GM06990 (cell line): ENCODE measurements around the gene DEPDC1.

Source experiments
- DNase-seq: peaks from one replicate; pipeline ENCODE4 v3.0.0-alpha.2; 2011; ENCODE audit not compliant: insufficient read length; ENCODE audit errors: extremely low read depth
- H3K27me3 ChIP-seq: replicated peaks from 2 replicates; pipeline ENCODE4 v1.6.0; 2011; ENCODE audit warnings: low read length; ENCODE audit not compliant: control insufficient read depth, insufficient read depth
- H3K36me3 ChIP-seq: 2 replicates; pipeline ENCODE4 v1.5.1; 2011; ENCODE audit warnings: low read length; ENCODE audit not compliant: control insufficient read depth, insufficient read depth
- H3K4me3 ChIP-seq: replicated peaks from 2 replicates; pipeline ENCODE4 v1.5.1; 2011; ENCODE audit warnings: low read depth, mild to moderate bottlenecking, control low read depth, low read length
- TF ChIP-seq, protein P1 (sequence below): IDR thresholded peaks from 2 replicates; pipeline ENCODE4 v1.5.1; 2011; ENCODE audit warnings: low read length, control low read depth, mild to moderate bottlenecking, inconsistent platforms; ENCODE audit not compliant: insufficient read depth, poor library complexity, severe bottlenecking

Gene DEPDC1, protein sequence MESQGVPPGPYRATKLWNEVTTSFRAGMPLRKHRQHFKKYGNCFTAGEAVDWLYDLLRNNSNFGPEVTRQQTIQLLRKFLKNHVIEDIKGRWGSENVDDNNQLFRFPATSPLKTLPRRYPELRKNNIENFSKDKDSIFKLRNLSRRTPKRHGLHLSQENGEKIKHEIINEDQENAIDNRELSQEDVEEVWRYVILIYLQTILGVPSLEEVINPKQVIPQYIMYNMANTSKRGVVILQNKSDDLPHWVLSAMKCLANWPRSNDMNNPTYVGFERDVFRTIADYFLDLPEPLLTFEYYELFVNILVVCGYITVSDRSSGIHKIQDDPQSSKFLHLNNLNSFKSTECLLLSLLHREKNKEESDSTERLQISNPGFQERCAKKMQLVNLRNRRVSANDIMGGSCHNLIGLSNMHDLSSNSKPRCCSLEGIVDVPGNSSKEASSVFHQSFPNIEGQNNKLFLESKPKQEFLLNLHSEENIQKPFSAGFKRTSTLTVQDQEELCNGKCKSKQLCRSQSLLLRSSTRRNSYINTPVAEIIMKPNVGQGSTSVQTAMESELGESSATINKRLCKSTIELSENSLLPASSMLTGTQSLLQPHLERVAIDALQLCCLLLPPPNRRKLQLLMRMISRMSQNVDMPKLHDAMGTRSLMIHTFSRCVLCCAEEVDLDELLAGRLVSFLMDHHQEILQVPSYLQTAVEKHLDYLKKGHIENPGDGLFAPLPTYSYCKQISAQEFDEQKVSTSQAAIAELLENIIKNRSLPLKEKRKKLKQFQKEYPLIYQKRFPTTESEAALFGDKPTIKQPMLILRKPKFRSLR

DNA sequence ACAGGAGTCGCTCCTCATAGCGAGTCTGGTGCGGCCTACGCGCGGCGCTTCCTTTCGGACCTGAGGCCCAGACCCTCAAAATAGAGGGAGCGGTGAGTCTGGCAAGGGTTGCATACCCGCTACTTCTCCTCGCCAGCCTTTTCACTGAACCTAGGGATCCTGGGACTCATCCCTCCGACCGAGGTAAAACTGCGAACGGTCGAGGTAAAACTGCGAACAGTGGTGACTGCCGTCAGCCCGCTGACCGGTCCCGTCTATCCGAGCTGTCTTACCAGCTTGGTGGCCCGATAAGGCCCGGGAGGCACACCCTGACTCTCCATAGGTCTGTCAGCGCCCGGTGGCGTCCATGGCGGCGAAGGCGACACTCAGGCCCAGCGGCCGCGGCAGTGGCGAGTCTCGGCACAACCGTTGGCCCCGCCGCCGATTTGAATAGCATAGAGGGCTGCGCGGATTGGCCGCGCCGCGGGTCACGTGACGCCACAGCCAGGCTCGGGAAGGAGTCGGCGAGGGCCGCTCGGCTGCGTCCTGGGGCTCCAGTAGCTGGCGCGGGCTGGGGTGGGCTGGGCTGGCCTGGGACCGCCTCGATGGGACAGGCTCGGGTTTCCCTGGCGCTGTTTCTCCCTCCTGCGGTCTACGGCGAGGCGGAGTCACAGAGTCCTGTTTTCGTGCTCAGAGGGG lies at the start of gene DEPDC1:
Gene DEPDC1, minus strand, starts transcription at position 403 of the 678 bp plus-strand sequence. Its CDS starts 83 bp downstream, at position 320.
- peak; percentile 93 for DNase-seq
- H3K27me3 ChIP-seq: no peaks in the 10 kb centered on the region
- TF ChIP-seq, protein P1, sequence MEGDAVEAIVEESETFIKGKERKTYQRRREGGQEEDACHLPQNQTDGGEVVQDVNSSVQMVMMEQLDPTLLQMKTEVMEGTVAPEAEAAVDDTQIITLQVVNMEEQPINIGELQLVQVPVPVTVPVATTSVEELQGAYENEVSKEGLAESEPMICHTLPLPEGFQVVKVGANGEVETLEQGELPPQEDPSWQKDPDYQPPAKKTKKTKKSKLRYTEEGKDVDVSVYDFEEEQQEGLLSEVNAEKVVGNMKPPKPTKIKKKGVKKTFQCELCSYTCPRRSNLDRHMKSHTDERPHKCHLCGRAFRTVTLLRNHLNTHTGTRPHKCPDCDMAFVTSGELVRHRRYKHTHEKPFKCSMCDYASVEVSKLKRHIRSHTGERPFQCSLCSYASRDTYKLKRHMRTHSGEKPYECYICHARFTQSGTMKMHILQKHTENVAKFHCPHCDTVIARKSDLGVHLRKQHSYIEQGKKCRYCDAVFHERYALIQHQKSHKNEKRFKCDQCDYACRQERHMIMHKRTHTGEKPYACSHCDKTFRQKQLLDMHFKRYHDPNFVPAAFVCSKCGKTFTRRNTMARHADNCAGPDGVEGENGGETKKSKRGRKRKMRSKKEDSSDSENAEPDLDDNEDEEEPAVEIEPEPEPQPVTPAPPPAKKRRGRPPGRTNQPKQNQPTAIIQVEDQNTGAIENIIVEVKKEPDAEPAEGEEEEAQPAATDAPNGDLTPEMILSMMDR: peak; percentile 0
- no peaks in the 10 kb centered on the region for H3K36me3 ChIP-seq
- H3K4me3 ChIP-seq: peak within 1 kb of the TSS; percentile 97

DNA sequence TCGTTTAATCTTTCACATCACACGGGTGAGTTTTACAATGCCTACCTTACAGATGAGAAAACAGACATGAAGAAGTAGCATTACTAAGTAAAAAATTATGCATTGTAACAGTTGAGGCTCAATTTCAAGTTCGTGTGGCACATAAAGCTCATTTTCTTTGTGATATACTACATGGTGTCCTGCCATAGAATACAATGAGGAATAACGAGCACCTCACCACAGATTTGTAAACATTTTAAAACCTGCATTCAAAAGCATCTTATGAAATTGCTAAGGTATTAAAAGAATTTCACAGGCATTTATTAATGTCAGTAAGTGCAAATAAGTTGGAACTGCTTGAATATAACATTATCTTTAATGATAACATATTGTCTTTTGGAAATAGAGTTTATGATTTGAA lies 47.8 kb upstream of the DEPDC1 start:
- Histone ChIP-seq H3K4me3 (no peak overlapping the region), H3K27me3 (no peaks in the 10 kb centered on the region), H3K36me3 (no peaks in the 10 kb centered on the region)
- DNase-seq: no peak
- TF ChIP-seq, protein P1: no peak

DNA sequence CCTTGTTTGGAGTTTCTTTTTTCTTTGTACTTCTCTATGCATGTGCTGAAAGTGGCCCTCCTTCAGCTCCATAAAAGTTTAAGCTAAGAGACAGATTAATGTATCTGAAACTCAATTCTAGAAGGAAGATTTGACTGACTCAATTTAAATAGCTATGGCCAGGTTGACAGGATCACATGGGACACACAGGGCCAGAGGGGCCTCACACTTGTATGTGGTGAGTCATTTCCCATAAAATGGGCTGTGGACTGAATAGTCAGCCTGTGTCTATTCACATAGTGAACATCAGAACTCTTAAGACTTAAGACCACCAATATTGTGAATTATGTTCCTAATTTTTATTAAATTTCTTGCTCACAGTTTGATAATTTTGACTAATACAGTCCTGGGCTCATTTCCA lies 45.7 kb upstream of the DEPDC1 start:
- TF ChIP-seq, protein P1: no peak
- DNase-seq: no peak
- no peak overlapping the region for H3K4me3 ChIP-seq
- no peaks in the 10 kb centered on the region for H3K36me3 ChIP-seq
- no peaks in the 10 kb centered on the region for H3K27me3 ChIP-seq

DNA sequence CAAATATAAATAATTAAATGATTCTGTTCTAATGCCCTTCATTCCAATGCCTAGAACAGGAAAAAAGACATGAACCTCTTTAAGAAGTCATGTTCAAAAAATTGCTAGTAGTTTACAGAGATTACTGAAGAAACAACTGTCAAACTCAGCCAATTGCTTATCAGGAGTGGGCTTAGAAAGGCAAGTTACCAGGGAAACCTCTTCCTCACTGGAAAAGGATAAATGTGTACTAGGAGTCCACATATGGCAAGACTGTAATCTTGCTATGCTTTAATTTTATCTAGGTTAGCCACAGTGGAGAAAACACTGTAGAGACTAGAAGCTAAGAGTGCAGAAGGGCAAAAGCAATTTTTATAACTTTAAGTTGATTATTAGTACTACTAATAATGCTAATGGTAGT lies 42.1 kb upstream of the DEPDC1 start:
- Histone ChIP-seq H3K36me3 (no peaks in the 10 kb centered on the region), H3K4me3 (no peak overlapping the region), H3K27me3 (no peaks in the 10 kb centered on the region)
- TF ChIP-seq, protein P1: no peak
- no peak for DNase-seq

DNA sequence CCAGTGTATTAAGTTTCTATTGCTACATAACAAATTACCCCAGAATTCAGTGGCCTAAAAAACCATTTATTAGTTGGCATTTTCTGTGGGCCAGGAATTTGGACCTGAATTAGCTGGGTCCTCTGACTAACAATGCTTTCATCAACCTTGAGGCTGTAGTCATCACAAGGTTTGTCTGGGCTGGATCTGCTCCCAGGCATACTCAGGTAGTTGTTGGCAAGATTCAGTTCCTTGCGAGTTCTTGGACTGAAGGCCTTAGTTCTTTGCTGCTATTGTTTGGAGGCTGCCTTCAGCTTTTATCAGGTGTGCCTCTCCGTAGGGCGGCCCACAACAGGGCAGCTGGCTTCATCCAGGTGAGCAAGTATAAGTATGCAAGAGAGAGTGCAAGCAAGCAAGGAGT lies 31.4 kb upstream of the DEPDC1 start:
- no peaks in the 10 kb centered on the region for H3K27me3 ChIP-seq

More for the DNA sequence above, 31.4 kb upstream of the DEPDC1 start:
- TF ChIP-seq, protein P1: no peak
- Histone ChIP-seq H3K36me3 (no peaks in the 10 kb centered on the region), H3K4me3 (no peak overlapping the region)
- DNase-seq: no peak
